Ovary (tissue), 9 donors: Measurements from ENCODE around the gene RNF217. TPM values are rescaled to one million over a fixed set of nuclear protein-coding genes. Genes with fewer than 3 reads are reported as not detected.

ENCODE experiments used
- DNase-seq, 5 donors: peaks; one replicate each; pipeline ENCODE4 v3.0.0-alpha.2; 2019 to 2020
- H3K27ac ChIP-seq, 2 donors: fragments of 200-600 bp; one replicate each; pipeline versions ENCODE4 v1.5.1 to v1.8.0; 2019 to 2022
- H3K27me3 ChIP-seq: fragments of 200-600 bp; one replicate; pipeline ENCODE4 v1.8.0; 2022
- H3K36me3 ChIP-seq: fragments of 200-600 bp; sonication (generic); one replicate; pipeline ENCODE4 v1.5.1; 2019
- H3K4me1 ChIP-seq: one replicate; pipeline ENCODE4 v1.8.1; 2013; ENCODE audit warnings: mild to moderate bottlenecking, moderate library complexity; ENCODE audit not compliant: insufficient read depth
- H3K4me3 ChIP-seq: fragments of 200-600 bp; sonication (generic); one replicate; pipeline ENCODE4 v1.5.1; 2017
- H3K9me3 ChIP-seq, 2 donors: fragments of 200-600 bp in 1 of 2; sonication (generic) in 1 of 2; one replicate each; pipeline versions ENCODE4 v1.5.1 to v1.8.1; 2013 to 2019; ENCODE audit warnings: mild to moderate bottlenecking in 1 of 2, moderate library complexity in 1 of 2
- EP300 ChIP-seq: sonication (generic); formaldehyde crosslinking; IDR thresholded peaks from one replicate; pipeline ENCODE4 v1.6.1; 2017; ENCODE audit warnings: antibody characterized with exemption
- POLR2A ChIP-seq: fragments of 450-650 bp; IDR thresholded peaks from one replicate; pipeline ENCODE4 v1.6.1; 2017; ENCODE audit warnings: antibody characterized with exemption, mild to moderate bottlenecking, moderate library complexity
- WGBS, 3 donors: extraction: QIAGEN DNeasy Blood & Tissue Kit in 1 of 3; methylation state at CpG; one replicate each; pipeline versions ENCODE4 v1.1.5 to v1.1.7; 2013 to 2017; 5-methylcytosine and 5-hydroxymethylcytosine counted together
- intact Hi-C, 4 donors: fragments of 100-400 bp; cut with DNase I; formaldehyde crosslinking; loops; one replicate each; pipeline versions ENCODE4 v1.11.0 to v1.15.1; 2022 to 2023
- polyA plus RNA-seq, 2 donors: library from polyadenylated mRNA; stranded (reverse); fragments of 200-250 nt in 1 of 2; fragments of 350-450 nt in 1 of 2; fragmentation: Illumina TruSeq in 1 of 2; extraction: RNeasy Lipid Tissue Mini Kit (QIAGEN cat#74804) in 1 of 2; gene quantifications; one replicate each; pipeline ENCODE4 v1.2.3, GENCODE V29; 2013 to 2014
- total RNA-seq, 7 donors: library from RNA; depleted of rRNA in 2 of 7; stranded (reverse); fragments of >200 nt in 2 of 7; fragmentation: NEBNext Ultra II Directional in 3 of 7; extraction: Animal tissue kit (Norgen Biotek cat#: 25700) in 3 of 7; gene quantifications; one replicate each; pipeline versions ENCODE4 v1.1.0 to v1.2.4, GENCODE V29; 2016 to 2023
- TF ChIP-seq, protein P1 (sequence below), 3 donors: fragments of 450-650 bp in 2 of 3; fragments of 200-600 bp in 1 of 3; IDR thresholded peaks; one replicate each; pipeline versions ENCODE4 v1.5.1 to v1.8.0; 2016 to 2022; ENCODE audit warnings: antibody characterized with exemption in 3 of 3, mild to moderate bottlenecking in 1 of 3
- donor health status: DM: no; HTN: no; CAD: no; lungs with moderate emphysema.
- donor health status: DM: no; HTN: no; CAD: no.
- donor health status: Bipolar disorder and iron deficiency.
- donor health status: DM: yes; HTN: yes; CAD: no.
- donor health status: DM: no; HTN: no; CAD: no.
- donor health status: DM: yes; HTN: yes; CAD: no.

Gene RNF217
- total and polyA plus RNA-seq, 9 donors: 5.8 to 40.4 (median 33.6) TPM

DNA sequence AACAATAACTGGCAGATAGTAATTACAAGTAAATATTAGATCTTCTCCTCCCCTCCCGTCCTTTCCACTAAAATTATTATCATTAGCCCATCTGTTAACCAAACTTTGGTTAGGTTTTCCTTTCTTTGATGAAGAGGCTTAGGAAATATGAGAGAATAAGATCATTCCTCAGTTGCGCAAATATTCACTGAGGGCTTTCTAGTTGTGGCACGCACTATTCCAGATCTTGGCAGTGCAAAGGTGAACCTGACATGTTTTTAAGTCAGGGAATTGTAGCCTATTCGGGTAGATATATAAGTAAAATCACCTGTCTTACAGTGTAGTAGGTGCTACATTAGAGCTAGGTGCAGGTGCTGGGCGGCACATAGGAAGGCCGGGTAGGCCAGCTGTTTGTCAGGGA is 31.1 kb downstream of the RNF217 start:
- 96 to 97% (median 96%) methylated on average over 6 of the region's 6 CpGs for WGBS, 3 donors
- Histone ChIP-seq H3K27ac (no peak overlapping the region), H3K27me3 (no peaks in the 10 kb centered on the region), H3K4me1 (no peaks in the 10 kb centered on the region), H3K9me3 (no peaks in the 10 kb centered on the region), H3K36me3 (no peaks in the 10 kb centered on the region), H3K4me3 (no peak overlapping the region)
- no peak for DNase-seq
- TF ChIP-seq, protein P1, sequence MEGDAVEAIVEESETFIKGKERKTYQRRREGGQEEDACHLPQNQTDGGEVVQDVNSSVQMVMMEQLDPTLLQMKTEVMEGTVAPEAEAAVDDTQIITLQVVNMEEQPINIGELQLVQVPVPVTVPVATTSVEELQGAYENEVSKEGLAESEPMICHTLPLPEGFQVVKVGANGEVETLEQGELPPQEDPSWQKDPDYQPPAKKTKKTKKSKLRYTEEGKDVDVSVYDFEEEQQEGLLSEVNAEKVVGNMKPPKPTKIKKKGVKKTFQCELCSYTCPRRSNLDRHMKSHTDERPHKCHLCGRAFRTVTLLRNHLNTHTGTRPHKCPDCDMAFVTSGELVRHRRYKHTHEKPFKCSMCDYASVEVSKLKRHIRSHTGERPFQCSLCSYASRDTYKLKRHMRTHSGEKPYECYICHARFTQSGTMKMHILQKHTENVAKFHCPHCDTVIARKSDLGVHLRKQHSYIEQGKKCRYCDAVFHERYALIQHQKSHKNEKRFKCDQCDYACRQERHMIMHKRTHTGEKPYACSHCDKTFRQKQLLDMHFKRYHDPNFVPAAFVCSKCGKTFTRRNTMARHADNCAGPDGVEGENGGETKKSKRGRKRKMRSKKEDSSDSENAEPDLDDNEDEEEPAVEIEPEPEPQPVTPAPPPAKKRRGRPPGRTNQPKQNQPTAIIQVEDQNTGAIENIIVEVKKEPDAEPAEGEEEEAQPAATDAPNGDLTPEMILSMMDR (IDR thresholded peaks at IDR 0.05): no peak
- TF ChIP-seq EP300 (no peak), POLR2A (no peak)
- intact Hi-C loops: no loop called here

DNA sequence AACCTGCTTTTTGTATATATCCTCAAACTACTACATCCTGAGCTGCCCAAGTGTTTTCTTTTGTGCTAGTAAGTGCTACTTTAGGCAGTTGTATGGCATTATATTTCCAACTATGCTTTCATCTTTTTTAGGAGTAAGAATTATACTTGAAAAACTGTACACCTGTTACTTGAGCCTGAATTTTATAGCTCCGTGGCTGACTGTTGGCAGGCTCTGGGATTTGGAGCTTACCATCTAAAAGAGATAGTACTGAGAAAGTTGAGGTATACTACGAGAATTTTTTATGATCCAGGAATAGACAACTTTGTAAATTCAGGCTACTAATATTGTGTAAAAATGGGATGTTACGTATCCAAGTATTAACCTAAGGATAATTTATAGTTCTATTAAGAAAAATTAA is 32.4 kb downstream of the RNF217 start:
- H3K27ac ChIP-seq: no peak overlapping the region
- intact Hi-C loops: no loop called here
- no peaks in the 10 kb centered on the region for H3K27me3 ChIP-seq
- no peaks in the 10 kb centered on the region for H3K4me1 ChIP-seq
- DNase-seq: no peak
- no peak overlapping the region for H3K4me3 ChIP-seq
- 64 to 70% (median 70%) methylated on average over 3 of the region's 3 CpGs for WGBS, 3 donors
- H3K9me3 ChIP-seq: no peaks in the 10 kb centered on the region
- no peaks in the 10 kb centered on the region for H3K36me3 ChIP-seq
- TF ChIP-seq, protein P1 (IDR thresholded peaks at IDR 0.05): no peak
- no peak for TF ChIP-seq POLR2A
- no peak for TF ChIP-seq EP300

DNA sequence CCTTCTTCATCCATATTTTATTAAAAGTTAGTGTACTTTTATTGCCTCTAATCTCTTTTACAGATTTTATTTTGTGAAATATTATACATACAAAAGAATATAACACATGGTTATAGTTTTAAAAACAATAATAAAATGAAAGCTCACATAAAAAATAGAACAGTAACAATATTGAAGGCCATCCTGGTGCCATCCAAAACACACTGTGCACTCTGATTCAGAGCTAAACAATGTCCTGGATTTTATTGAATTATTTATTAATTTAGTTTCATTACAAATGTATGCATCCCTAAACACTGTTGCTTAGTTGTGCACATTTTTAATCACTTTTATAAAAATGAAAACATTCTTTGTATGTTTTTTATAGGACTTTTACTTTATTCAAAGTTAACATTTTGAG is 32.9 kb downstream of the RNF217 start:
- Histone ChIP-seq H3K9me3 (no peaks in the 10 kb centered on the region), H3K27me3 (no peaks in the 10 kb centered on the region), H3K36me3 (no peaks in the 10 kb centered on the region), H3K27ac (no peak overlapping the region), H3K4me1 (no peaks in the 10 kb centered on the region), H3K4me3 (no peak overlapping the region)
- TF ChIP-seq EP300: no peak
- no peak for DNase-seq
- intact Hi-C loops: no loop called here

DNA sequence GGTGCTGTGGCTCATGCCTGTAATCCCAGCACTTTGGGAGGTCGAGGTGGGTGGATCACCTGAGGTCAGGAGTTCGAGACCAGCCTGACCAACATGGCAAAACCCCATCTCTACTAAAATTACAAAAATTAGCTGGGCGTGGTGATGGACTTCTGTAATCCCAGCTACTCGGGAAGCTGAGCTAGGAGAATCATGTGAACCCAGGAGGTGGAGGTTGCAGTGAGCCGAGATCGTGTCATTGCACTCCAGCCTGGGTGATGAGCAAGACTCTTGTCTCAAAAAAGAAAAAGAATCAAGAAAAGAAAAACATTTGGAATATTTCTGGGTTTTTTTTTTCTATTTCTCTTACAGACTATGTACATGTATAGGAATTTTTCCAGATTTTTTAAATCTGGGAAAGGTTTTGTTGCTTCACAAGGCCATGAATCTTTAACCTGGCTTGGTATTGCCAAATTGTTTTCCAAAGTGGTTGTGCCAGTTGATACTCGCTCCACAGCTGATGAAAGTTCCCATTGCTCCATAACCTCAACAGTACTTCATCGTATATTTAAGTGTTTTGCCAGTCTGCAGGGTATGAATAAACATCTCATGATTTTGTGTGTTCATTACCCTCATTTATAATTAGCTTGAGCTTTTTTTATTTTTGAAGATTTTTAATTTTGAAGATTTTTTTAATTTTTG is 33.5 kb downstream of the RNF217 start:
- intact Hi-C loops: no loop called here
- H3K27ac ChIP-seq: no peak overlapping the region
- DNase-seq: no peak
- TF ChIP-seq EP300 (no peak), POLR2A (no peak)
- TF ChIP-seq, protein P1 (IDR thresholded peaks at IDR 0.05): no peak
- no peak overlapping the region for H3K4me3 ChIP-seq
- H3K9me3 ChIP-seq: no peaks in the 10 kb centered on the region
- WGBS, 3 donors: 93 to 96% (median 96%) methylated on average over 8 of the region's 8 CpGs
- H3K27me3 ChIP-seq: no peaks in the 10 kb centered on the region
- H3K36me3 ChIP-seq: no peaks in the 10 kb centered on the region
- no peaks in the 10 kb centered on the region for H3K4me1 ChIP-seq

DNA sequence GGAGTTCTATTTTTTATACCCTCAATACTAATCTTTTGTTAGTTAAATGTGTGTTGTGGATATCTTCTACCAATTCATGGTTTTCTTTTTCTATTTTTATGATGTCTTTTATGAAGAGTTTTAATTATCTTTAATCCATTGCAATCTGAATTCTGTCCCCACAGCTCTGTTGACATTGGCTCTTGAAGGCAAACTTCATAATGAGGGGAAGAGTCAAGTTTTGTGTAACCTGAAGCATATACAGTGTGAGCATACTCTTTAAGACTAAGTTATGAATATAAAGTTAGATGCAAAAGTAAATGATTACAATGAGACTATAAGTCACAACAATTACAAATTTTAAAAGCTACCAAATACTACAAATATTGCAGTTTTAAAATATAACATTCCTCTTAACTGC is 34.2 kb downstream of the RNF217 start:
- Histone ChIP-seq H3K36me3 (no peaks in the 10 kb centered on the region), H3K4me1 (no peaks in the 10 kb centered on the region)

More for the DNA sequence above, 34.2 kb downstream of the RNF217 start:
- no peaks in the 10 kb centered on the region for H3K27me3 ChIP-seq
- intact Hi-C loops: no loop called here
- H3K9me3 ChIP-seq: no peaks in the 10 kb centered on the region
- H3K4me3 ChIP-seq: no peak overlapping the region
- no peak for DNase-seq
- H3K27ac ChIP-seq: no peak overlapping the region
- TF ChIP-seq, protein P1 (IDR thresholded peaks at IDR 0.05): no peak
- TF ChIP-seq EP300 (no peak), POLR2A (no peak)
